Omental fat pad (tissue), 4 donors: ENCODE data around the gene PAFAH2. TPM values are rescaled to one million over a fixed set of nuclear protein-coding genes. Genes with fewer than 3 reads are reported as not detected.

ENCODE experiments used
- ATAC-seq: fragments of 150-250 bp; one replicate; pipeline ENCODE4 v1.9.1; 2016; ENCODE audit warnings: mild to moderate bottlenecking, moderate library complexity; ENCODE audit not compliant: low FRiP score
- DNase-seq: peaks from one replicate; pipeline ENCODE4 v3.0.0-alpha.2; 2019; ENCODE audit warnings: low spot score
- CTCF ChIP-seq, 3 donors: fragments of 450-650 bp; IDR thresholded peaks; one replicate each; pipeline ENCODE4 v1.5.1; 2016 to 2017; ENCODE audit warnings: antibody characterized with exemption in 3 of 3, mild to moderate bottlenecking in 3 of 3, moderate library complexity in 2 of 3
- total RNA-seq, 4 donors: library from RNA; depleted of rRNA; stranded (reverse); fragments of >200 nt; gene quantifications; one replicate each; pipeline ENCODE4 v1.1.0, GENCODE V29; 2016

PAFAH2 gene
- total RNA-seq, 4 donors from 2014 or later: 5.3 to 9.8 (median 8.2) TPM

GRCh38 chr1:26023826-26024225 is 26.0 kb upstream of the PAFAH2 start:
- no peak for TF ChIP-seq CTCF (IDR thresholded peaks at IDR 0.05)
- no peak for DNase-seq
- ATAC-seq: no peak

GRCh38 chr1:26023009-26023408 is 25.1 kb upstream of the PAFAH2 start:
- DNase-seq (no peak), ATAC-seq (no peak)
- no peak for TF ChIP-seq CTCF (IDR thresholded peaks at IDR 0.05)

- no peak for TF ChIP-seq CTCF (IDR thresholded peaks at IDR 0.05)
- no peak for DNase-seq
- ATAC-seq: no peak
Observed at GRCh38 chr1:26022404-26022779, 24.5 kb upstream of the PAFAH2 start.

- DNase-seq: no peak
- ATAC-seq: peak; percentile 19
- TF ChIP-seq CTCF (IDR thresholded peaks at IDR 0.05): no peak
Observed at GRCh38 chr1:26021647-26022403, 24.0 kb upstream of the PAFAH2 start, which contains the start of gene EXTL1. Gene EXTL1 (plus strand): TSS chr1:26021775. CDS start chr1:26022647, 872 bp downstream.

GRCh38 chr1:26020941-26021646 is 23.2 kb upstream of the PAFAH2 start:
- ATAC-seq: no peak
- no peak for DNase-seq
- no peak for TF ChIP-seq CTCF (IDR thresholded peaks at IDR 0.05)

- TF ChIP-seq CTCF (IDR thresholded peaks at IDR 0.05): no peak
- DNase-seq: no peak
- ATAC-seq: no peak
Observed at GRCh38 chr1:26020330-26020768, 22.5 kb upstream of the PAFAH2 start.
